HepG2 (cell line): ENCODE results near the gene KCND1. TPM values are rescaled to one million over a fixed set of nuclear protein-coding genes. Genes with fewer than 3 reads are reported as not detected.

ENCODE experiments used
- BORCS8-MEF2B ChIP-seq: sonication (generic); formaldehyde crosslinking; IDR thresholded peaks from 2 replicates; pipeline ENCODE4 v1.8.0; 2022; ENCODE audit warnings: mild to moderate bottlenecking, missing genetic modification reagents
- CAMTA2 ChIP-seq: sonication (generic); formaldehyde crosslinking; IDR thresholded peaks from 2 replicates; pipeline ENCODE4 v1.4.0; 2020; ENCODE audit warnings: mild to moderate bottlenecking, missing genetic modification reagents, borderline replicate concordance
- DZIP1 ChIP-seq: sonication (generic); formaldehyde crosslinking; IDR thresholded peaks from 2 replicates; pipeline ENCODE4 v1.5.0; 2020; ENCODE audit warnings: mild to moderate bottlenecking, missing genetic modification reagents
- HNRNPL ChIP-seq: fragments of 200-400 bp; formaldehyde crosslinking; IDR thresholded peaks from 2 replicates; pipeline ENCODE4 v1.6.1; 2017; ENCODE audit warnings: mild to moderate bottlenecking, low read depth, low read length
- POLR2A ChIP-seq, 2 experiments: IDR thresholded peaks; 2 replicates each; pipeline ENCODE4 v1.6.1; 2011; ENCODE audit warnings: low read depth in 2 of 2, low read length in 2 of 2, mild to moderate bottlenecking in 1 of 2, moderate library complexity in 1 of 2; ENCODE audit not compliant: insufficient read depth in 1 of 2
- RNF219 ChIP-seq: sonication (generic); formaldehyde crosslinking; IDR thresholded peaks from 2 replicates; pipeline ENCODE4 v1.5.0; 2020; ENCODE audit warnings: mild to moderate bottlenecking, missing genetic modification reagents
- SKI ChIP-seq: fragments of 450-650 bp; IDR thresholded peaks from one replicate; pipeline ENCODE4 v1.6.1; 2018; ENCODE audit warnings: mild to moderate bottlenecking; ENCODE audit not compliant: partially characterized antibody
- ZBTB26 ChIP-seq: IDR thresholded peaks from 2 replicates; pipeline ENCODE4 v1.6.1; 2016; ENCODE audit warnings: missing compliant biosample characterization, missing genetic modification reagents, borderline replicate concordance
- ZFP36L2 ChIP-seq: sonication (generic); formaldehyde crosslinking; IDR thresholded peaks from 2 replicates; pipeline ENCODE4 v1.4.0; 2020; ENCODE audit warnings: missing genetic modification reagents
- ZGPAT ChIP-seq: IDR thresholded peaks from 2 replicates; pipeline ENCODE4 v1.6.1; 2016; ENCODE audit warnings: mild to moderate bottlenecking
- ZNF138 ChIP-seq: sonication (generic); formaldehyde crosslinking; IDR thresholded peaks from 2 replicates; pipeline ENCODE4 v1.5.0; 2020; ENCODE audit warnings: mild to moderate bottlenecking, low read depth, missing genetic modification reagents
- ZNF280B ChIP-seq: sonication (generic); formaldehyde crosslinking; IDR thresholded peaks from 2 replicates; pipeline ENCODE4 v1.5.0; 2020; ENCODE audit warnings: missing genetic modification reagents, mild to moderate bottlenecking, borderline replicate concordance
- ZNF329 ChIP-seq: sonication (generic); formaldehyde crosslinking; IDR thresholded peaks from 2 replicates; pipeline ENCODE4 v1.9.0; 2021; ENCODE audit warnings: low read depth, mild to moderate bottlenecking, missing genetic modification reagents
- ZNF574 ChIP-seq: sonication (generic); formaldehyde crosslinking; IDR thresholded peaks from 2 replicates; pipeline ENCODE4 v1.4.0; 2020; ENCODE audit warnings: missing genetic modification reagents
- ZNF652 ChIP-seq: IDR thresholded peaks from 2 replicates; pipeline ENCODE4 v1.6.1; 2016; ENCODE audit warnings: low read depth, borderline replicate concordance
- ZNF724P ChIP-seq: sonication (generic); formaldehyde crosslinking; IDR thresholded peaks from 2 replicates; pipeline ENCODE4 v1.8.0; 2022; ENCODE audit warnings: missing genetic modification reagents, borderline replicate concordance
- polyA plus RNA-seq, 8 experiments: library from polyadenylated mRNA; depleted of rRNA in 3 of 8; stranded (reverse) in 7 of 8; unstranded in 1 of 8; fragments of >200 nt; fragmentation: Illumina TruSeq in 4 of 8; extraction: Trizol in 4 of 8; gene quantifications; 2 replicates each; pipeline versions ENCODE4 v1.2.1 to v1.2.3, GENCODE V29; 2011 to 2016; ENCODE audit warnings: low read depth in 4 of 8, missing spikeins in 1 of 8, mixed read lengths in 1 of 8; ENCODE audit not compliant: insufficient read depth in 1 of 8
- total RNA-seq, 5 experiments: library from RNA; depleted of rRNA; stranded (reverse); fragments of >200 nt; fragmentation: Illumina TruSeq; extraction: Trizol; gene quantifications; 2 replicates each; pipeline ENCODE4 v1.2.3, GENCODE V29; 2016; ENCODE audit warnings: low read depth in 1 of 5

KCND1 gene
- total and polyA plus RNA-seq, 2 of the 13 experiments (the other 11 are each of a cell fraction or from before 2014, with no cell fraction given): 0.07 to 0.30 TPM

GRCh38 chrX:48957827-48958634 lies 13.6 kb downstream of the KCND1 start (continued):
- TF ChIP-seq ZNF652 (CRISPR knock-in tag) (no peak), HNRNPL (no peak), CAMTA2 (CRISPR knock-in tag) (no peak), DZIP1 (CRISPR knock-in tag) (no peak), ZNF138 (no peak), ZNF724P (no peak), ZGPAT (CRISPR knock-in tag) (peak; percentile 58; the same call in 1 of the 2 replicates), POLR2A (IDR thresholded peaks at IDR 0.05; ENCODE audit: insufficient read depth in 1 of 2, low read depth in 2 of 2, low read length in 2 of 2) (peak in 1 of 2 experiments; percentile 67; a peak in 2 of 4 replicates), RNF219 (no peak), ZBTB26 (CRISPR knock-in tag) (no peak), ZNF329 (CRISPR knock-in tag) (no peak), ZFP36L2 (CRISPR knock-in tag) (no peak), SKI (peak; percentile 65), BORCS8-MEF2B (CRISPR knock-in tag) (no peak), ZNF574 (CRISPR knock-in tag) (no peak; the same call in 1 of the 2 replicates), ZNF280B (no peak)
